H9 (cell line): ENCODE measurements around the gene TRPM2. TPM values are rescaled to one million over a fixed set of nuclear protein-coding genes. Genes with fewer than 3 reads are reported as not detected.
A peak's percentile ranks its signal among the peaks of the same experiment; 100 is the strongest.

ENCODE experiments used
- DNase-seq: peaks from one replicate; pipeline ENCODE4 v3.0.0-alpha.2; 2017
- H2AFZ ChIP-seq: one replicate; pipeline ENCODE4 v1.6.1; 2013; ENCODE audit warnings: mild to moderate bottlenecking, low read length, control low read depth, moderate library complexity
- H2AK5ac ChIP-seq: 2 replicates; pipeline ENCODE4 v1.6.1; 2013; ENCODE audit warnings: low read length, control low read depth, mixed read lengths; ENCODE audit not compliant: insufficient read length
- H2BK120ac ChIP-seq: one replicate; pipeline ENCODE4 v1.6.1; 2013; ENCODE audit warnings: low read depth, mild to moderate bottlenecking, low read length, control low read depth, inconsistent platforms; ENCODE audit not compliant: poor library complexity, severe bottlenecking
- H2BK12ac ChIP-seq: 2 replicates; pipeline ENCODE4 v1.6.1; 2013; ENCODE audit warnings: low read length, control low read depth, mixed read lengths, low read depth; ENCODE audit not compliant: insufficient read length
- H2BK15ac ChIP-seq: 2 replicates; pipeline ENCODE4 v1.6.1; 2013; ENCODE audit warnings: low read depth, low read length, control low read depth
- H2BK20ac ChIP-seq: one replicate; pipeline ENCODE4 v1.6.1; 2013; ENCODE audit warnings: low read depth, mild to moderate bottlenecking, low read length, control low read depth, inconsistent platforms; ENCODE audit not compliant: poor library complexity, severe bottlenecking
- H2BK5ac ChIP-seq: 2 replicates; pipeline ENCODE4 v1.6.1; 2013; ENCODE audit warnings: low read length, control low read depth, mixed read lengths; ENCODE audit not compliant: insufficient read length
- H3K14ac ChIP-seq: 2 replicates; pipeline ENCODE4 v1.6.1; 2013; ENCODE audit warnings: low read length, control low read depth; ENCODE audit not compliant: insufficient read depth
- H3K18ac ChIP-seq: 2 replicates; pipeline ENCODE4 v1.6.1; 2013; ENCODE audit warnings: low read depth, mild to moderate bottlenecking, mixed read lengths, low read length, control low read depth; ENCODE audit not compliant: insufficient read length
- H3K23ac ChIP-seq: 2 replicates; pipeline ENCODE4 v1.6.1; 2013; ENCODE audit warnings: low read length, control low read depth, mixed read lengths, low read depth; ENCODE audit not compliant: insufficient read length
- H3K23me2 ChIP-seq: 2 replicates; pipeline ENCODE4 v1.6.1; 2013; ENCODE audit warnings: low read depth, mild to moderate bottlenecking, mixed read lengths, low read length, control low read depth; ENCODE audit not compliant: insufficient read length, poor library complexity, severe bottlenecking
- H3K27ac ChIP-seq: 2 replicates; pipeline ENCODE4 v1.5.1; 2013; ENCODE audit warnings: low read length, control low read depth, mixed read lengths, low read depth; ENCODE audit not compliant: insufficient read length
- H3K27me3 ChIP-seq: 2 replicates; pipeline ENCODE4 v1.6.1; 2013; ENCODE audit warnings: low read length, control low read depth, inconsistent platforms; ENCODE audit not compliant: insufficient read depth
- H3K4ac ChIP-seq: 2 replicates; pipeline ENCODE4 v1.6.1; 2013; ENCODE audit warnings: low read depth, mild to moderate bottlenecking, control low read depth, inconsistent platforms, low read length, moderate library complexity
- H3K4me1 ChIP-seq: 2 replicates; pipeline ENCODE4 v1.6.1; 2013; ENCODE audit warnings: low read length, control low read depth, inconsistent platforms; ENCODE audit not compliant: insufficient read depth
- H3K4me2 ChIP-seq: 2 replicates; pipeline ENCODE4 v1.6.1; 2013; ENCODE audit warnings: low read length, control low read depth, mixed read lengths; ENCODE audit not compliant: insufficient read length, insufficient read depth
- H3K56ac ChIP-seq: 2 replicates; pipeline ENCODE4 v1.6.1; 2013; ENCODE audit warnings: low read depth, mild to moderate bottlenecking, mixed read lengths, low read length, control low read depth; ENCODE audit not compliant: insufficient read length
- H3K79me1 ChIP-seq: 2 replicates; pipeline ENCODE4 v1.6.1; 2013; ENCODE audit warnings: low read depth, mild to moderate bottlenecking, moderate library complexity, low read length, control low read depth, inconsistent platforms; ENCODE audit not compliant: insufficient read depth, poor library complexity, severe bottlenecking
- H3K79me2 ChIP-seq: 2 replicates; pipeline ENCODE4 v1.6.1; 2013; ENCODE audit warnings: low read length, control low read depth, inconsistent platforms; ENCODE audit not compliant: insufficient read depth
- H3K9ac ChIP-seq: 2 replicates; pipeline ENCODE4 v1.6.1; 2013; ENCODE audit warnings: low read length, control low read depth, mixed read lengths; ENCODE audit not compliant: insufficient read length; ENCODE audit errors: extremely low read depth
- H3K9me3 ChIP-seq: one replicate; pipeline ENCODE4 v1.6.1; 2013; ENCODE audit warnings: low read depth, low read length, inconsistent platforms; ENCODE audit not compliant: control insufficient read depth
- H3T11ph ChIP-seq: one replicate; pipeline ENCODE4 v1.6.1; 2013; ENCODE audit warnings: mild to moderate bottlenecking, low read length, control low read depth, inconsistent platforms
- H4K20me1 ChIP-seq: one replicate; pipeline ENCODE4 v1.6.1; 2013; ENCODE audit not compliant: control insufficient read depth, insufficient read length, insufficient read depth
- H4K5ac ChIP-seq: 2 replicates; pipeline ENCODE4 v1.6.1; 2013; ENCODE audit warnings: low read depth, mild to moderate bottlenecking, mixed read lengths, low read length, control low read depth; ENCODE audit not compliant: insufficient read length
- H4K8ac ChIP-seq: replicated peaks from 2 replicates; pipeline ENCODE4 v1.6.1; 2013; ENCODE audit warnings: low read length, control low read depth, mixed read lengths, low read depth; ENCODE audit not compliant: insufficient read length
- H4K91ac ChIP-seq: 2 replicates; pipeline ENCODE4 v1.6.1; 2013; ENCODE audit warnings: low read depth, mild to moderate bottlenecking, moderate library complexity, mixed read lengths, low read length, control low read depth; ENCODE audit not compliant: insufficient read length
- H3K27ac Mint-ChIP-seq, 3 experiments: 2 replicates in 2 of 3; 3 replicates in 1 of 3; pipeline ENCODE4 v1.8.0; 2020 to 2021; ENCODE audit warnings: mixed read lengths in 3 of 3, mild to moderate bottlenecking in 1 of 3, moderate library complexity in 1 of 3
- H3K27me3 Mint-ChIP-seq: 2 replicates; pipeline ENCODE4 v1.8.0; 2021; ENCODE audit warnings: low read depth, mild to moderate bottlenecking, moderate library complexity, mixed read lengths
- H3K36me3 Mint-ChIP-seq, 3 experiments: 2 replicates in 2 of 3; 3 replicates in 1 of 3; pipeline ENCODE4 v1.8.0; 2020 to 2021; ENCODE audit warnings: low read depth in 3 of 3, mixed read lengths in 3 of 3; ENCODE audit not compliant: insufficient read depth in 1 of 3
- H3K4me1 Mint-ChIP-seq, 2 experiments: 2 replicates each; pipeline ENCODE4 v1.8.0; 2020; ENCODE audit warnings: mixed read lengths in 2 of 2
- H3K4me3 Mint-ChIP-seq, 2 experiments: 2 replicates in 1 of 2; 3 replicates in 1 of 2; pipeline ENCODE4 v1.8.0; 2020 to 2021; ENCODE audit warnings: mild to moderate bottlenecking in 2 of 2, mixed read lengths in 2 of 2, moderate library complexity in 1 of 2
- H3K9me3 Mint-ChIP-seq, 2 experiments: 2 replicates in 1 of 2; 3 replicates in 1 of 2; pipeline ENCODE4 v1.8.0; 2020; ENCODE audit warnings: mild to moderate bottlenecking in 2 of 2, mixed read lengths in 2 of 2, moderate library complexity in 1 of 2
- CTCF ChIP-seq: fragments of 200-600 bp; sonication (generic); conservative IDR thresholded peaks from 3 replicates; pipeline ENCODE4 v1.8.0; 2021; ENCODE audit warnings: antibody characterized with exemption, mild to moderate bottlenecking
- WGBS: extraction: QIAGEN DNeasy Blood & Tissue Kit; methylation state at CpG from one replicate; pipeline ENCODE4 v1.1.7; 2013; ENCODE audit warnings: missing lambda C conversion rate, low lambda C conversion rate, mixed read lengths; ENCODE audit not compliant: insufficient read length; ENCODE audit errors: extremely low coverage; 5-methylcytosine and 5-hydroxymethylcytosine counted together
- total RNA-seq: library from RNA; stranded (reverse); gene quantifications from 2 replicates; pipeline ENCODE4 v1.2.1, GENCODE V29; 2021

Gene TRPM2
- total RNA-seq, 1 experiment from 2014 or later, result 0.68 TPM

GRCh38 chr21:44485796-44486195, 132.4 kb downstream of the TRPM2 start:
- H3K9me3 ChIP-seq, result no peaks in the 10 kb centered on the region
- H3T11ph ChIP-seq, result no peak overlapping the region
- H3K27ac ChIP-seq, result no peak overlapping the region
- peaks cover 3% of the 10 kb centered on the region for H3K23me2 ChIP-seq
- no peak overlapping the region for H2AK5ac ChIP-seq
- H3K36me3 Mint-ChIP-seq, result peaks cover 7 to 13% (median 13%) of the 10 kb centered on the region in 3 experiments
- H3K56ac ChIP-seq, result no peak overlapping the region
- no peak for TF ChIP-seq CTCF
- no peaks in the 10 kb centered on the region for H3K27me3 Mint-ChIP-seq
- H4K91ac ChIP-seq, result no peak overlapping the region
- H3K4me1 Mint-ChIP-seq, result peaks cover 18 to 31% of the 10 kb centered on the region in 2 experiments
- no peak overlapping the region for H2BK20ac ChIP-seq
- peak overlapping the region; percentile 86 for H3K4me2 ChIP-seq
- H3K27ac Mint-ChIP-seq, result peak overlapping the region in 1 of 3 experiments; percentile 85; a peak in 1 of 7 replicates
- peaks cover 3% of the 10 kb centered on the region for H3K79me1 ChIP-seq
- peaks cover 7% of the 10 kb centered on the region in 2 experiments; a peak in 3 of 5 replicates for H3K9me3 Mint-ChIP-seq
- no peaks in the 10 kb centered on the region for H3K27me3 ChIP-seq
- H2AFZ ChIP-seq, result no peak overlapping the region
- no peak overlapping the region for H4K8ac ChIP-seq
- H2BK5ac ChIP-seq, result no peak overlapping the region
- H3K23ac ChIP-seq, result no peak overlapping the region
- H3K18ac ChIP-seq, result no peak overlapping the region
- H4K5ac ChIP-seq, result no peak overlapping the region
- no peaks in the 10 kb centered on the region; the same call in 1 of the 2 replicates for H3K4me1 ChIP-seq
- H3K79me2 ChIP-seq, result peaks cover 7% of the 10 kb centered on the region; the same call in 1 of the 2 replicates
- H2BK12ac ChIP-seq, result no peak overlapping the region
- no peak for DNase-seq
- H3K4me3 Mint-ChIP-seq, result peak overlapping the region; percentile 84 to 88
- no CpG with 5 or more reads among the region's 10 CpGs for WGBS
- H3K4ac ChIP-seq, result no peak overlapping the region
- H2BK120ac ChIP-seq, result no peak overlapping the region
- peak overlapping the region; percentile 23 for H3K9ac ChIP-seq
- no peak overlapping the region for H3K14ac ChIP-seq
- no peak overlapping the region for H2BK15ac ChIP-seq
- no peaks in the 10 kb centered on the region for H4K20me1 ChIP-seq
